8988T (cell line): ENCODE data around the gene CLMP.
"Not testable (repeated sequence)": the region's sequence is repeated elsewhere in the genome, so short reads cannot be mapped to it uniquely, and the experiment has no call there.

Experiments used
- DNase-seq: peaks from one replicate; pipeline ENCODE4 v3.0.0; 2011

The CLMP gene

DNA sequence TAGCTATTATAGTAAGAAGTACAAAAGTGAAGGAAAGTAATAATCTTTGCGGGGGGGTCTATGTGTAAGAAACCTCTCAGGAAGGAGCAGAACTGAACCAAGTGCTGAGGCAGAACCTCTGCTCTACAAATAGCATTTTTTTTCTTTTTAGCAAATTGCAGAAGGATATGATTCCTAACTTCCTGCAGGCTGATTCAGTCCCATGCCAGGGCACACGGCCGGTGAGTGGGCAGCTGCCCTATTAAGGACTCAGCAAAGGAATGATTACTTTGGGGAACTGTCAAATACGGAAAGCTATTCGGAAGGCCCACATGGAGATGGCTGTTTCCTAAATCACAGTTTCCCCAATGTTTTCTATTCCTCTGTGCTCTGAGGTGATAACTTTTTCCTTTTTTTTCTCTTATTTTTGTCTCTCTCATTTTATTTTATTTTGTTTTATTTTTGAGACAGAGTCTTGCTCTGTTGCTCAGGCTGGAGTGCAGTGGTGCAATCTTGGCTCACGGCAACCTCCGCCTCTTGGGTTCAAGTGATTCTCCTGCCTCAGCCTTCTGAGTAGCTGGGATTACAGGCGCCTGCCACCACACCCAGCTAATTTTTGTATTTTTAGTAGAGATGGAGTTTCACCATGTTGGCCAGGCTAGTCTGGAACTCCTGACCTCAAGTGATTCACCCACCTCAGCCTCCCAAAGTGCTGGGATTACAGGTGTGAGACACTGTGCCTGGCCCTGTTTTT lies 62.8 kb downstream of the CLMP start:
- not testable (repeated sequence) for DNase-seq

DNA sequence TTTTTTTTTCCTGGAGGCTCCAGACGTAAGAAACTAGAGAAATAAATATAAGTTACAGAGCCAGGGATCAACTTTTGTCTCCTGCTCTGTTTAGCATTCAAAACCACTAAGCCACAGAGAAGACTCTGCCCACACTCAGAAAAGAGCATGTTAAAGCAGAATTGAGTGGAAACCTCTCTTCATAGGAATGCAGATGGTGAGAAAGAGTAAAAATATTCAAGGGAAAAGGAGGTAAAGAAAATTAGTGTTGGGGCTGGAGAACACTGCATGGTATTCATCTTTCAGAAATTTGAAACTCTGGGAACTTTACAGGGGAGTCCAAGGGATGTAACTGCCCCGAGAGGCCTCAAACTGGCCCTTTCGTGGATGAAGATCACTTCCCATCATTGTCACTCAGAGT lies 65.1 kb downstream of the CLMP start:
- no peak for DNase-seq

DNA sequence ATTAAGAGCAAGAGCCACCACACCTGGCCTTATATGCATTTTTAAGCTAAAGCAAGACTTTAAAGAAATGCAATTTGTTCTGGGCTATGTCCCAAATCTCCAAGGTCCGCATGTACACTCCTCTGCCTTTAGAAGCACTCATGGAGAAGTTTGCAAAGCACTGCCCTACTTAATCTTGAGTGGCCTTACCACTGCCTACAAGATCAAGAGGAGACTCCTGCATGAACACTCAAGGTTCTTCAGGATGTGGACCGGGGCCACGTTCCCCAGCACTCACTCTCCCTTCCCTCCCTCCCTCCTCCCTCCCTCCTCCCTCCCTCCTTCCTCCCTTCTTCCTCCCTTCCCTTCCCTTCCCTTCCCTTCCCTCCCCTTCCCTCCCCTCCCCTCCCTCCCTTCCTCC lies 69.9 kb downstream of the CLMP start:
- DNase-seq: no peak

GRCh38 chr11:123122852-123123251 lies 72.2 kb downstream of the CLMP start:
- no peak for DNase-seq

- no peak for DNase-seq
Observed at GRCh38 chr11:123122341-123122740, 72.7 kb downstream of the CLMP start.

DNA sequence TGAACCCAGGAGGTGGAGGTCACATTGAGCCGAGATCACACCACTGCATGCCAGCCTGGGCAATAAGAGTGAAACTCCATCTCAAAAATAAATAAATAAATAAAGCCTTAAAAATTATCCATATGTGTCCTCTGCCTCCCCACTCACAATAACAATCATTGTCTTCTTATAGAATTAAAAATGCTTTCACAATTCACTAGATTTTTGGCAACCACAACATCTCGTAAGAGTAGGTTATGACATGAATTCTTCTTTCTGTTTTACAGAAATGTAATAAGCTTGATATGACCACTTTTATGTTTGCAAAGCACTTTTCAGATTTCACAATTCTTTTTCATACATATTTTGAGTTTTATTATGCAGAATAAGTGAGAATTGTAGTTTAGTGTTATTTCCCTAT lies 78.6 kb downstream of the CLMP start:
- DNase-seq: no peak

DNA sequence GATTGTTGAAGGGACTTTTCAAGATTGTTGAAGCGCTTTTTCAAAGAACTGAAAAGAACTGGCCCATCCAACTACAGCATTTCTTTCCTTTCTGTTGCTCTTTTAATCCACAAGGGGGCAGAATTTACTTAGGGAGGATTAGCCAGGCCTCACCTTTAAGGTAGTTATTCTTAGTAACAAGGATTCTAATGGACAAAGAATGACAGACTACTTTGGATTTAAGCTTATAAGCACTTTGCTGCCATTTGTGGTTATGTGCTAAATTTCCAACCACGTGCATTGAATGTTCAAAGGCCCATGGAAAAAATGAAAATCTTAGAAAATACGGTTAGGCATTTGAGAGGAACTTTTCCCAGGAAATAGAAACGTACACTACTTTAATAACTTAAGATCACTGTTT lies 83.6 kb downstream of the CLMP start:
- DNase-seq: peak; percentile 61

- DNase-seq: no peak
Observed at GRCh38 chr11:123110397-123110796, 84.7 kb downstream of the CLMP start.

DNA sequence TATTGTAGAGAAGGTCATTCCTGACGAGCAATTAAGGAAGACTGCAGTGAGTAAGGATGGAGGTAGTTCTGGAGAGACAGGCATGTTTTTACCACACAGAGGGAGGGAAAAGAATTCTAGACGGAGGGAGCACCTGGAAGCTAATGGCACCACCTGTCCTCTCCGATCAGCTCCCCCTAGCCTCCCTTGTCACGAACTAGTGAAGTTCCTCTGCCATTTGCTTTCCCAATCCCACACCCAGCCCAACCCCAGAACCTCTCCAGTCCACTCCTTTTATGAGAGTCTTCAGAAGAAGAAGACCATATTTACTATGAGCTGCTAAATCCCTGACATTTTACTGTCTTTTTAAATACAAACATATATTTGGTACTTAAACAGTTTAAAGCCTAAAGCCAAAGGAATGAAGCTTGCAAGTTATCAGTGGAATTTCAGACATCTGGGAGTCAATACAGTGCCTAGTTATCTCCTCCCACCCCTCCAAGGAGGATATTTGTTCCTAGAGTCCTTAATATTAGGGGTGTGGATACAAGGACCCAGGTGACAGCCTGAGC lies 87.0 kb downstream of the CLMP start:
- no peak for DNase-seq

GRCh38 chr11:123104697-123105096 lies 90.4 kb downstream of the CLMP start:
- DNase-seq: no peak

- DNase-seq: peak; percentile 17
Observed at GRCh38 chr11:123103326-123103980, 91.6 kb downstream of the CLMP start.

GRCh38 chr11:123100379-123101085 lies 94.5 kb downstream of the CLMP start:
- DNase-seq: no peak

GRCh38 chr11:123098990-123099389 lies 96.1 kb downstream of the CLMP start:
- DNase-seq: no peak

- no peak for DNase-seq
Observed at GRCh38 chr11:123093739-123094138, 101.3 kb downstream of the CLMP start.

DNA sequence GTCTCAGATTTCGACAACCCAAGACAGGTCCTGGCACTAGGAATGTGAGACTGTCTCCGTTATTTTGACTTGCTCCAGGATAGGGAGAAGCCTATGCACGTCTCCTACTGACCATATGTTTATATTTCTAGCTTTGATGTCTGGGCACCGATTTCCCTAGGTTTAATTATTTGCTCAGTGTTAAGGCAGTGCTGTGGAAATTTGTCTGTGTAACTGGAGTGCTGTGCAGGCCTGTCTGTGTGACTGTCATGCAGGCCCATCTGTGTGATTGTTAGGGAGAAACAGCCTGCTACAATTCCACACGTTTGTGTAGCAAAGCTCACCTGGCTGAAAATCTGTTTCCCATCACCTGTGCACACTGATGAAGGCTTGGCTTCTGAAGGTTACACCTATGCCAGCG lies 103.5 kb downstream of the CLMP start:
- no peak for DNase-seq

GRCh38 chr11:123090168-123090567 lies 104.9 kb downstream of the CLMP start:
- DNase-seq: not testable (repeated sequence)

DNA sequence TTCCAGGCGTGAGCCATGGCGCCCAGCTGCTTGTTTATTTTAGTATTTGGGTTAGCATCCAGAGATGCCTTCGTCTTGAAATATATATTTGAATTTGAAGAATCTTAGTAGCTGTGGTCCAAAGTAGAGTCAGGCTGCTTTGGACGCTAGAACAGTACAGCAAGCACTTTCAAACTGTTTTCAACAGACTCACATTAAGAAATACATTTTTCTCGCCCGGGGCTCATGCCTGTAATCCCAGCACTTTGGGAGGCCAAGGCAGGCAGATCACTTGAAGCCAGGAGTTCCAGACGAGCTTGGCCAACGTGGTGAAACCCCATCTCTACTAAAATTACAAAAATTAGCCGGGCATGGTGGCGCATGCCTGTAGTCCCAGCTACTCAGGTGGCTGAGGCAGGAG lies 106.2 kb downstream of the CLMP start:
- DNase-seq: not testable (repeated sequence)

GRCh38 chr11:123087657-123088056 lies 107.4 kb downstream of the CLMP start:
- not testable (repeated sequence) for DNase-seq

DNA sequence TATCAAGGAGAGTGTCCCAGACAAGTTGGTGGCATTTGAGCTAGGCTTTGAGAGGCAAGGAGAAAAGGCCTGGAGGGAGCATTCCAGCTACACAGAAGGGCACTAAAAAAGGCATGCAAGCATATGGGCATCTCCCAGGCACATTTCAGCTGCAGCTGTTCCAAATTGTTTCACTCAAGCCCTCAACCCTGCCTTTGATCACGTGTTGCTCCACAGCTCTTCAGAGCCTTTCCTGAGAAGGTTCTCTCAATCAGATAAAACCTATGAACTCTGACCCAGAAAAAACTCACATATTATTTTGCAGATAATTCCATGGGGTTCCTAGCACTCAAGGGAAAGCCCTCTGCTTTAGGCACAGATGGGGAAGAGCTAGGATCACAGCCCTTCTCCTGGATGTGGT lies 108.7 kb downstream of the CLMP start:
- no peak for DNase-seq

DNA sequence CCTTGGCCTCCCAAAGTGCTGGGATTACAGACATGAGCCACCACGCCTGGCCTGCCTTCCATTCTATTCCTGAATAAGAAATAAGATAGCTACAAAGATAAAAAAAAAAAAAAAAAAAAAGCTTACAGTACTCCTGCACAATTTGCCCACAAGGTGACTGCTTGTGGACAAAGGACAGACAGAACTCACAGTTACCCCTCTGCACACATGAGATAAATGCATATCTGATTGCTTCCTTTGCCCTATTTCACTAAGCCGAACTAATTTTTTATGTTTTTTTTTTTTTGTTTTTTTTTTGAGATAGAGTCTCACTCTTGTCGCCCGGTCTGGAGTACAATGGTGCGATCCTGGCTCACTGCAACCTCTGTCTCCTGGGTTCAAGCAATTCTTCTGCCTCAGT lies 109.6 kb downstream of the CLMP start:
- no peak for DNase-seq

GRCh38 chr11:123084454-123084853 lies 110.6 kb downstream of the CLMP start:
- DNase-seq: no peak

- DNase-seq: peak; percentile 51
Observed at GRCh38 chr11:123083623-123084029, 111.4 kb downstream of the CLMP start.

GRCh38 chr11:123082977-123083376 lies 112.1 kb downstream of the CLMP start:
- no peak for DNase-seq

DNA sequence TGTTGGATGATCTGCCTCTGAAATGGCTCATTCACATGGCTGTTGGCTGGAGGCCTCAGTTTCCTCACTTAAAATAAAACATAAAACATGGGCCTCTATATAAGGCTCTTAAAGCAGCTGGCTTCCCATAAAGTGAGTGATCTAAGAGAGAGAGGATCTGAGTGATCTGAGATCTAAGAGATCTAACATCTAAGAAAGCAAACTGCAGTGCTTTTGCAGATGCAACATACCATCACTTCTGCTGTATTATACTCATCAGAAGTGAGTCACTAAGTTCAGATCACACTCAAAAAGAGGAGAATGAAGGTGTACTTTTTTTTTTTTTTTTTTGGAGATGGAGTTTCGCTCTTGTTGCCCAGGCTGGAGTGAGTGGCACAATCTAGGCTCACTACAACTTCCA lies 115.0 kb downstream of the CLMP start:
- no peak for DNase-seq
